WTC11 (cell line): Measurements from ENCODE around the gene ZNF507. TPM values are rescaled to one million over a fixed set of nuclear protein-coding genes. Genes with fewer than 3 reads are reported as not detected.

Experiments used
- ATAC-seq: fragments of 200-7000 bp; cut with Tn5 transposase; 2 replicates; pipeline ENCODE4 v1.10.0; 2021; ENCODE audit warnings: mild to moderate bottlenecking, moderate library complexity
- CTCF ChIA-PET: fragments of 300-600 bp; sonication (Branson Sonifier 250); formaldehyde crosslinking; loops from one replicate; lab custom pipeline; 2021; ENCODE audit warnings: antibody characterized with exemption; lab: Charles Lee
- POLR2A ChIA-PET: fragments of 350-600 bp; sonication (Branson Sonifier 250); formaldehyde crosslinking; loops from one replicate; lab custom pipeline; 2021; ENCODE audit warnings: antibody characterized with exemption; lab: Charles Lee
- DNase-seq: peaks from one replicate; pipeline ENCODE4 v3.0.0; 2021; ENCODE audit warnings: low spot score
- H3K27ac Mint-ChIP-seq: 2 replicates; pipeline ENCODE4 v1.8.0; 2021; ENCODE audit warnings: mixed read lengths
- H3K27me3 Mint-ChIP-seq: 2 replicates; pipeline ENCODE4 v1.8.0; 2021; ENCODE audit warnings: low read depth, mild to moderate bottlenecking, moderate library complexity, mixed read lengths
- H3K36me3 Mint-ChIP-seq: 2 replicates; pipeline ENCODE4 v1.8.0; 2021; ENCODE audit warnings: mixed read lengths
- H3K4me1 Mint-ChIP-seq: 2 replicates; pipeline ENCODE4 v1.8.0; 2022; ENCODE audit warnings: mixed read lengths
- H3K4me3 Mint-ChIP-seq: 2 replicates; pipeline ENCODE4 v1.8.0; 2021; ENCODE audit warnings: mild to moderate bottlenecking, moderate library complexity, mixed read lengths
- H3K9me3 Mint-ChIP-seq: 2 replicates; pipeline ENCODE4 v1.8.0; 2021; ENCODE audit warnings: mixed read lengths
- ATF3 ChIP-seq: sonication (generic); formaldehyde crosslinking; conservative IDR thresholded peaks from 2 replicates; pipeline ENCODE4 v1.8.1; 2022; ENCODE audit warnings: mild to moderate bottlenecking, missing genetic modification reagents
- CREM ChIP-seq: sonication (generic); formaldehyde crosslinking; IDR thresholded peaks from 2 replicates; pipeline ENCODE4 v1.8.1; 2022; ENCODE audit warnings: mild to moderate bottlenecking, missing genetic modification reagents, moderate library complexity
- E2F5 ChIP-seq: sonication (generic); formaldehyde crosslinking; IDR thresholded peaks from 2 replicates; pipeline ENCODE4 v1.8.1; 2022; ENCODE audit warnings: mild to moderate bottlenecking, moderate library complexity, missing genetic modification reagents
- FOXJ3 ChIP-seq: sonication (generic); formaldehyde crosslinking; IDR thresholded peaks from 2 replicates; pipeline ENCODE4 v1.9.0; 2021; ENCODE audit warnings: missing genetic modification reagents, mild to moderate bottlenecking, borderline replicate concordance
- FOXK1 ChIP-seq: sonication (generic); formaldehyde crosslinking; IDR thresholded peaks from 2 replicates; pipeline ENCODE4 v1.8.0; 2022; ENCODE audit warnings: mild to moderate bottlenecking, moderate library complexity, missing genetic modification reagents
- IRF1 ChIP-seq: sonication (generic); formaldehyde crosslinking; IDR thresholded peaks from 2 replicates; pipeline ENCODE4 v1.8.0; 2023; ENCODE audit warnings: missing genetic modification reagents
- MLX ChIP-seq: sonication (generic); formaldehyde crosslinking; IDR thresholded peaks from 2 replicates; pipeline ENCODE4 v1.8.1; 2023; ENCODE audit warnings: mild to moderate bottlenecking, missing genetic modification reagents, moderate library complexity
- MYBL2 ChIP-seq: sonication (generic); formaldehyde crosslinking; IDR thresholded peaks from 2 replicates; pipeline ENCODE4 v1.8.1; 2023; ENCODE audit warnings: mild to moderate bottlenecking, moderate library complexity, missing genetic modification reagents
- NR1H2 ChIP-seq: sonication (generic); formaldehyde crosslinking; IDR thresholded peaks from 2 replicates; pipeline ENCODE4 v1.9.0; 2021; ENCODE audit warnings: mild to moderate bottlenecking, moderate library complexity, missing genetic modification reagents
- PRRX2 ChIP-seq: fragments of 250-450 bp; sonication (Bioruptor Pico); IDR thresholded peaks from 2 replicates; pipeline ENCODE4 v1.8.0; 2021; ENCODE audit warnings: mild to moderate bottlenecking
- ZBTB43 ChIP-seq: sonication (generic); formaldehyde crosslinking; IDR thresholded peaks from 2 replicates; pipeline ENCODE4 v1.8.1; 2023; ENCODE audit warnings: mild to moderate bottlenecking, missing genetic modification reagents
- ZNF138 ChIP-seq: sonication (generic); formaldehyde crosslinking; conservative IDR thresholded peaks from 2 replicates; pipeline ENCODE4 v1.8.1; 2022; ENCODE audit warnings: mild to moderate bottlenecking, moderate library complexity, missing genetic modification reagents
- ZNF317 ChIP-seq: sonication (generic); formaldehyde crosslinking; IDR thresholded peaks from 2 replicates; pipeline ENCODE4 v1.8.1; 2023; ENCODE audit warnings: low read depth, mild to moderate bottlenecking, moderate library complexity, missing genetic modification reagents, borderline replicate concordance
- total RNA-seq: library from RNA; stranded (reverse); gene quantifications from 3 replicates; pipeline ENCODE4 v1.2.3, GENCODE V29; 2021
- TF ChIP-seq, protein P1 (sequence below): fragments of 250-450 bp; sonication (Bioruptor Pico); IDR thresholded peaks from 2 replicates; pipeline ENCODE4 v1.9.0; 2021; ENCODE audit warnings: mild to moderate bottlenecking
- TF ChIP-seq, protein P2 (sequence below): sonication (generic); formaldehyde crosslinking; IDR thresholded peaks from 2 replicates; pipeline ENCODE4 v1.8.0; 2022; ENCODE audit warnings: mild to moderate bottlenecking, missing genetic modification reagents
- TF ChIP-seq, protein P3 (sequence below): sonication (generic); formaldehyde crosslinking; IDR thresholded peaks from 2 replicates; pipeline ENCODE4 v1.8.1; 2023; ENCODE audit warnings: mild to moderate bottlenecking, missing genetic modification reagents
- TF ChIP-seq, protein P4 (sequence below): fragments of 250-450 bp; sonication (Bioruptor Pico); IDR thresholded peaks from 2 replicates; pipeline ENCODE4 v1.9.0; 2021; ENCODE audit warnings: moderate library complexity, mild to moderate bottlenecking, inconsistent platforms, borderline replicate concordance
- TF ChIP-seq, protein P5 (sequence below): sonication (generic); formaldehyde crosslinking; IDR thresholded peaks from 2 replicates; pipeline ENCODE4 v1.8.0; 2022; ENCODE audit warnings: mild to moderate bottlenecking, missing genetic modification reagents

Gene ZNF507
- total RNA-seq, 1 experiment from 2014 or later: 27.6 TPM

DNA sequence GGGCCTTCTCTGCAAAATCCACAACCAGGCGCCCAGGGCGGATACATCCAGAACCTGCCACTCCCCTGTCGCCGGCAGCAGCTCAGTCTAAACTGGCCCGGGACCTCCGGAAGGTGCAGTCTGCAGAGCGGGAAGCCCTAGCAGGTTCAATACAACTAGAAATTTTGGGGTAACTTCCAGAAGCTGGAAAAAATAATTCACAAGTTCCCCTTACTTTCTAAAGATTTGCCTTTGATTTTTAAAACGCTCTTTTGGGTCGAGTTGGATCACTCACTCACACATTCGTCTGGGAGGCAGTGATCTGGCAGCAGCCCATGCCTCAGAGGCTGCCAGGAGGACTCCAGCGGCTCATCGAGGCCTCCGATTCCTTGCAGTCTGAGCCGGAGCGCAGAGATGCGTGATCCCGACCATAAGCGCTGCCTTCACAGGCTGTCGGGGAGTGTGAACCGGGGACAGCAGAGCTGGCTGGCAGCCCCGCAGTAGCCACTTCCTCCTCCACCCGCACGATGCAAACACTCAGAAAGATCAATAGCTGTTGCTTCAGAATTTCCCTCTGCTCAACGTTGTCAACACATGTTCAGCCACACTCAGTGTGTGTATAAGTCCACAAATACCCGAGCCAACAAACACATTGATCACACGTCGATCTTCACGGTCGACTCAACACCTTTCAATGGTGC, 35.6 kb upstream of the ZNF507 start (continued):
- TF ChIP-seq MLX (CRISPR knock-in tag): no peak
- no peak for TF ChIP-seq ZBTB43
- TF ChIP-seq, all 79 proteins: peak for 0

DNA sequence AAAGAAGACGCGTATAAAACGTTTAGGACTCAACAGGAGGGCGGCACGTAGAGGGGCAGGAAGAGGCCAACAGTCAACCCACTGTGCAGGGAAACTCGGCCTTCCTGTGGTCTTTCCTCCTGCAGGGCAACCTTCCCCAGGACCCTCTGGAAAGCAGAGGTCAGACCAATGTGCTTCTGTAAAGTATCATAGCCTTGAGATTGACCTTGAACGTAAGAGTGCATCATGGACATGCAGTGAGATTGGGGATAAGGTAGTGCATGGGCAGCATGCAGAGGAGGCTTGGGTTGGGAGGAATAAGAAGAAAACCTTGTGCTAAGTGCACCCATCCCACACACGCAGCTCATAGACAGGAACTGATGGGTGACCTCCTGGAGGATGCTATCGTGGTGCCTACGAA, 34.0 kb upstream of the ZNF507 start:
- peaks cover 42% of the 10 kb centered on the region for H3K4me1 Mint-ChIP-seq
- ATAC-seq: no peak
- H3K36me3 Mint-ChIP-seq: no peaks in the 10 kb centered on the region

More for the DNA sequence above, 34.0 kb upstream of the ZNF507 start:
- no peak overlapping the region for H3K27ac Mint-ChIP-seq
- H3K27me3 Mint-ChIP-seq: no peaks in the 10 kb centered on the region
- DNase-seq: no peak
- POLR2A ChIA-PET: no interaction called here
- CTCF ChIA-PET: no interaction called here
- H3K9me3 Mint-ChIP-seq: no peaks in the 10 kb centered on the region
- H3K4me3 Mint-ChIP-seq: no peak overlapping the region
- TF ChIP-seq ATF3 (CRISPR knock-in tag): no peak
- TF ChIP-seq FOXK1 (CRISPR knock-in tag): no peak
- TF ChIP-seq, protein P1, sequence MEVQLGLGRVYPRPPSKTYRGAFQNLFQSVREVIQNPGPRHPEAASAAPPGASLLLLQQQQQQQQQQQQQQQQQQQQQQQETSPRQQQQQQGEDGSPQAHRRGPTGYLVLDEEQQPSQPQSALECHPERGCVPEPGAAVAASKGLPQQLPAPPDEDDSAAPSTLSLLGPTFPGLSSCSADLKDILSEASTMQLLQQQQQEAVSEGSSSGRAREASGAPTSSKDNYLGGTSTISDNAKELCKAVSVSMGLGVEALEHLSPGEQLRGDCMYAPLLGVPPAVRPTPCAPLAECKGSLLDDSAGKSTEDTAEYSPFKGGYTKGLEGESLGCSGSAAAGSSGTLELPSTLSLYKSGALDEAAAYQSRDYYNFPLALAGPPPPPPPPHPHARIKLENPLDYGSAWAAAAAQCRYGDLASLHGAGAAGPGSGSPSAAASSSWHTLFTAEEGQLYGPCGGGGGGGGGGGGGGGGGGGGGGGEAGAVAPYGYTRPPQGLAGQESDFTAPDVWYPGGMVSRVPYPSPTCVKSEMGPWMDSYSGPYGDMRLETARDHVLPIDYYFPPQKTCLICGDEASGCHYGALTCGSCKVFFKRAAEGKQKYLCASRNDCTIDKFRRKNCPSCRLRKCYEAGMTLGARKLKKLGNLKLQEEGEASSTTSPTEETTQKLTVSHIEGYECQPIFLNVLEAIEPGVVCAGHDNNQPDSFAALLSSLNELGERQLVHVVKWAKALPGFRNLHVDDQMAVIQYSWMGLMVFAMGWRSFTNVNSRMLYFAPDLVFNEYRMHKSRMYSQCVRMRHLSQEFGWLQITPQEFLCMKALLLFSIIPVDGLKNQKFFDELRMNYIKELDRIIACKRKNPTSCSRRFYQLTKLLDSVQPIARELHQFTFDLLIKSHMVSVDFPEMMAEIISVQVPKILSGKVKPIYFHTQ (CRISPR knock-in tag): no peak
- TF ChIP-seq, protein P2, sequence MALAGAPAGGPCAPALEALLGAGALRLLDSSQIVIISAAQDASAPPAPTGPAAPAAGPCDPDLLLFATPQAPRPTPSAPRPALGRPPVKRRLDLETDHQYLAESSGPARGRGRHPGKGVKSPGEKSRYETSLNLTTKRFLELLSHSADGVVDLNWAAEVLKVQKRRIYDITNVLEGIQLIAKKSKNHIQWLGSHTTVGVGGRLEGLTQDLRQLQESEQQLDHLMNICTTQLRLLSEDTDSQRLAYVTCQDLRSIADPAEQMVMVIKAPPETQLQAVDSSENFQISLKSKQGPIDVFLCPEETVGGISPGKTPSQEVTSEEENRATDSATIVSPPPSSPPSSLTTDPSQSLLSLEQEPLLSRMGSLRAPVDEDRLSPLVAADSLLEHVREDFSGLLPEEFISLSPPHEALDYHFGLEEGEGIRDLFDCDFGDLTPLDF (CRISPR knock-in tag): no peak
- TF ChIP-seq, protein P3, sequence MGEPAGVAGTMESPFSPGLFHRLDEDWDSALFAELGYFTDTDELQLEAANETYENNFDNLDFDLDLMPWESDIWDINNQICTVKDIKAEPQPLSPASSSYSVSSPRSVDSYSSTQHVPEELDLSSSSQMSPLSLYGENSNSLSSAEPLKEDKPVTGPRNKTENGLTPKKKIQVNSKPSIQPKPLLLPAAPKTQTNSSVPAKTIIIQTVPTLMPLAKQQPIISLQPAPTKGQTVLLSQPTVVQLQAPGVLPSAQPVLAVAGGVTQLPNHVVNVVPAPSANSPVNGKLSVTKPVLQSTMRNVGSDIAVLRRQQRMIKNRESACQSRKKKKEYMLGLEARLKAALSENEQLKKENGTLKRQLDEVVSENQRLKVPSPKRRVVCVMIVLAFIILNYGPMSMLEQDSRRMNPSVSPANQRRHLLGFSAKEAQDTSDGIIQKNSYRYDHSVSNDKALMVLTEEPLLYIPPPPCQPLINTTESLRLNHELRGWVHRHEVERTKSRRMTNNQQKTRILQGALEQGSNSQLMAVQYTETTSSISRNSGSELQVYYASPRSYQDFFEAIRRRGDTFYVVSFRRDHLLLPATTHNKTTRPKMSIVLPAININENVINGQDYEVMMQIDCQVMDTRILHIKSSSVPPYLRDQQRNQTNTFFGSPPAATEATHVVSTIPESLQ (CRISPR knock-in tag): no peak
- no peak for TF ChIP-seq IRF1 (CRISPR knock-in tag)
- TF ChIP-seq, protein P4, sequence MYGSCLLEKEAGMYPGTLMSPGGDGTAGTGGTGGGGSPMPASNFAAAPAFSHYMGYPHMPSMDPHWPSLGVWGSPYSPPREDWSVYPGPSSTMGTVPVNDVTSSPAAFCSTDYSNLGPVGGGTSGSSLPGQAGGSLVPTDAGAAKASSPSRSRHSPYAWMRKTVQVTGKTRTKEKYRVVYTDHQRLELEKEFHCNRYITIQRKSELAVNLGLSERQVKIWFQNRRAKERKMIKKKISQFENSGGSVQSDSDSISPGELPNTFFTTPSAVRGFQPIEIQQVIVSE (CRISPR knock-in tag): no peak
- TF ChIP-seq ZBTB43: no peak
- TF ChIP-seq E2F5 (CRISPR knock-in tag): no peak
- TF ChIP-seq, protein P5, sequence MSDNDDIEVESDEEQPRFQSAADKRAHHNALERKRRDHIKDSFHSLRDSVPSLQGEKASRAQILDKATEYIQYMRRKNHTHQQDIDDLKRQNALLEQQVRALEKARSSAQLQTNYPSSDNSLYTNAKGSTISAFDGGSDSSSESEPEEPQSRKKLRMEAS (CRISPR knock-in tag): no peak
- no peak for TF ChIP-seq MYBL2 (CRISPR knock-in tag)
- TF ChIP-seq NR1H2 (CRISPR knock-in tag): no peak
- no peak for TF ChIP-seq ZNF138 (CRISPR knock-in tag)
- TF ChIP-seq CREM (CRISPR knock-in tag): no peak
- TF ChIP-seq PRRX2 (CRISPR knock-in tag): no peak
- TF ChIP-seq FOXJ3 (CRISPR knock-in tag): no peak
- no peak for TF ChIP-seq ZNF317 (CRISPR knock-in tag)
